ENCODE results near the gene ELANE. TPM values are rescaled to one million over a fixed set of nuclear protein-coding genes. Genes with fewer than 3 reads are reported as not detected.
A peak's percentile ranks its signal among the peaks of the same experiment; 100 is the strongest.
"Not testable (repeated sequence)": the region's sequence is repeated elsewhere in the genome, so short reads cannot be mapped to it uniquely, and the experiment has no call there.

The ELANE gene
- total RNA-seq, 1 donor = 0.09 TPM

DNA sequence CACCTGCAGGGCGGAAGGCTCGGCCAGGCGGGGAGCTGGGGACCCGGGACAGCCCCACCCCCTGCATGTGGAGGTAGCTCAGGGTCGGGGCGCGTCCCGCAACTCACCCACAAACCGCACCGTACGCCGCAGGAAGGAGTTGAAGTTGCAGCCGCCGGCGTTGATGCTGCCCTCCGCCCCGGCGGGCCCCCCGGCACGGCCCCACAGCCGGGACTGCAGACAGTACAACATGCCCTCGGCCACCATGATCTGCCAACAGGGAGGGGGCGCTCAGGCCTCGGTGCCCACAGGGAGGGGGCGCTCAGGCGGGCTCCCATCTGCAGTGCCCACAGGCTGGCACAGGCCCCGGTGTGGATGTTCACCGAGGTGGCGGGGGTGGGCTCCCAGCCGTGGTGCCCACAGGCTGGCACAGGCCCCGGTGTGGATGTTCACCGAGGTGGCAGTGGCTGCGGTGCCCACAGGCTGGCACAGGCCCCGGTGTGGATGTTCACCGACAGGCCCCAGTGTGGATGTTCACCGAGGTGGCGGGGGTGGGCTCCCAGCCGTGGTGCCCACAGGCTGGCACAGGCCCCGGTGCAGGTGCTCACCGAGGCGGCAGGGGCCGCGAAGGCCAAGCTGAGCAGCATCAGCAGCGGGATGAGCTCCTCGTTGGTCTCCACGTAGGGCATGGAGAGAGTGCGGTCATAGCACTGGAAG is 36.9 kb upstream of the ELANE start:
- no peak for DNase-seq (ENCODE audit: low read depth)
- no peak overlapping the region for H3K4me3 ChIP-seq (ENCODE audit: low read depth, low read length)
- TF ChIP-seq CTCF (IDR thresholded peaks at IDR 0.05; ENCODE audit: insufficient read depth, low read length) = no peak

DNA sequence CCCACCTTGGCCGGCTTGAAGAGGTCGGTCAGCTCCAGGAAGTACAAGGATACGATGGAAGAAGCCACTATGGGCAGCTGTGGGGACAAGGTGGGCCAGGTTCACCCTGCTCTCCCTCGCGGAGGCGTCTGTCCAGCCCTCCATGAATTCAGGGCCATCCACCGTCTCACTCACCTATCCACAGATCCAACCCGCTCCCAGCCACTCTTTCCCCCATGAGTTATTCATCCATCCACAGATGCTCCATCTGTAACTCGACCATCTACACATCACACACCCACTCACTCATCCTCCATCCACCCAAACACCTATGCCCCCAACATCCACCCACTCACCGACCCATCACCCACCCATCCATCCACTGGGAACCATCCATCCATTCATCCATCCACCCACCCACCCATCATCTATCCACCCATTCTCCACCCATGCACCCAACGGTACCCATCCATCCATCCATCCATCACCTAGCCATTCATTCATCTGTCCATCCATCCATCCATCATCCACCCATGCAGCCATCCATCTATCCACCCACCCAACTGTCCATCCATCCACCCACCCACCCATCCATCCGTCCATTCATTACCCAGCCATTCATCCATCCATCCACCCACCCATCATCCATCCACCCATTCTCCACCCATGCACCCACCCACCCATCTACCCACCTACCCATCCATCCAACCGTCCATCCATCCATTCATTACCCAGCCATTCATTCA is 36.2 kb upstream of the ELANE start:
- no peak overlapping the region for H3K4me3 ChIP-seq (ENCODE audit: low read depth, low read length)
- no peak for TF ChIP-seq CTCF (IDR thresholded peaks at IDR 0.05; ENCODE audit: insufficient read depth, low read length)
- no peak for DNase-seq (ENCODE audit: low read depth)

GRCh38 chr19:816500-816857 is 35.6 kb upstream of the ELANE start:
- TF ChIP-seq CTCF (IDR thresholded peaks at IDR 0.05; ENCODE audit: insufficient read depth, low read length) = no peak
- H3K4me3 ChIP-seq (ENCODE audit: low read depth, low read length) = no peak overlapping the region
- DNase-seq (ENCODE audit: low read depth) = no peak

- DNase-seq (ENCODE audit: low read depth); H3K4me3 ChIP-seq (ENCODE audit: low read depth, low read length): not testable (repeated sequence)
These were observed 31.9 kb upstream of the ELANE start for GRCh38 chr19:820212-820611.

- TF ChIP-seq CTCF (IDR thresholded peaks at IDR 0.05; ENCODE audit: insufficient read depth, low read length) = no peak
- no peak for DNase-seq (ENCODE audit: low read depth)
- H3K4me3 ChIP-seq (ENCODE audit: low read depth, low read length) = peak overlapping the region; percentile 13
These were observed 30.8 kb upstream of the ELANE start for GRCh38 chr19:821231-821824.

GRCh38 chr19:821825-822503 is 30.1 kb upstream of the ELANE start, which contains the start of gene PLPPR3:
Gene PLPPR3 (minus strand): TSS chr19:821955. CDS start chr19:821559, 396 bp downstream.
- TF ChIP-seq CTCF (IDR thresholded peaks at IDR 0.05; ENCODE audit: insufficient read depth, low read length) = no peak

More at GRCh38 chr19:821825-822503, 30.1 kb upstream of the ELANE start, which contains the start of gene PLPPR3:
- no peak for DNase-seq (ENCODE audit: low read depth)
- H3K4me3 ChIP-seq (ENCODE audit: low read depth, low read length) = peak within 1 kb of the TSS; percentile 13

Measured in fibroblast of the aortic adventitia (primary cell).